ENCODE results near the gene TNFRSF4.

GRCh38 chr1:1177452-1178206, 36.3 kb downstream of the TNFRSF4 start:
- TF ChIP-seq CTCF (IDR thresholded peaks at IDR 0.05) (no peak), ZFX (IDR thresholded peaks at IDR 0.05; ENCODE audit: borderline replicate concordance) (no peak)

All from 22Rv1 (cell line).